ENCODE measurements around the gene ZNF385C.

DNA sequence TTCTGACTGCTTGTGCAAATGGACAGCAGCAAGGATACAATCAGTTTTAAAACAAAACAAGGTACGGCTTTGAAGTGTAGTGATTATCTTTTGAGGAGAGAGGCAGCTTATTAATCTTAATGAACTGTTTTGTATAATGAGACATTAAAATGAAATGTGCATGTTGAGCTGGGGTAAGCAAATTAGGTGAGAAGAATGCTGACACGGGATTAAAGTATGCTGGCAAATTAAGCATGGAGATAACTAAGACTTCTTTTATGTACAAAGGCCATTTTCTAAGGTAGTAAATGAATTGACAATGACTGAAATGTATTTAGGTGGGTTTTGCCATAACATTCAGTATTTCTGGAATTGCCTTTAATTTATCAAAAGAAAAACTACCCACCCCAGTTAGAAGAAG lies 99.8 kb downstream of the ZNF385C start:
- TF ChIP-seq, protein P1, sequence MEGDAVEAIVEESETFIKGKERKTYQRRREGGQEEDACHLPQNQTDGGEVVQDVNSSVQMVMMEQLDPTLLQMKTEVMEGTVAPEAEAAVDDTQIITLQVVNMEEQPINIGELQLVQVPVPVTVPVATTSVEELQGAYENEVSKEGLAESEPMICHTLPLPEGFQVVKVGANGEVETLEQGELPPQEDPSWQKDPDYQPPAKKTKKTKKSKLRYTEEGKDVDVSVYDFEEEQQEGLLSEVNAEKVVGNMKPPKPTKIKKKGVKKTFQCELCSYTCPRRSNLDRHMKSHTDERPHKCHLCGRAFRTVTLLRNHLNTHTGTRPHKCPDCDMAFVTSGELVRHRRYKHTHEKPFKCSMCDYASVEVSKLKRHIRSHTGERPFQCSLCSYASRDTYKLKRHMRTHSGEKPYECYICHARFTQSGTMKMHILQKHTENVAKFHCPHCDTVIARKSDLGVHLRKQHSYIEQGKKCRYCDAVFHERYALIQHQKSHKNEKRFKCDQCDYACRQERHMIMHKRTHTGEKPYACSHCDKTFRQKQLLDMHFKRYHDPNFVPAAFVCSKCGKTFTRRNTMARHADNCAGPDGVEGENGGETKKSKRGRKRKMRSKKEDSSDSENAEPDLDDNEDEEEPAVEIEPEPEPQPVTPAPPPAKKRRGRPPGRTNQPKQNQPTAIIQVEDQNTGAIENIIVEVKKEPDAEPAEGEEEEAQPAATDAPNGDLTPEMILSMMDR (IDR thresholded peaks at IDR 0.05) = no peak
- TF ChIP-seq POLR2AphosphoS5 (IDR thresholded peaks at IDR 0.05) (no peak), POLR2A (IDR thresholded peaks at IDR 0.05) (no peak), EP300 (IDR thresholded peaks at IDR 0.05) (no peak)
